Mammary epithelial cell (primary cell): Measurements from ENCODE around the gene MFAP1.

Source experiments
- CTCF ChIP-seq, 2 donors: IDR thresholded peaks in 1 of 2; conservative IDR thresholded peaks in 1 of 2; 2 replicates each; pipeline ENCODE4 v1.5.1; 2011 to 2012; ENCODE audit warnings: inconsistent platforms in 2 of 2, low read length in 2 of 2, mild to moderate bottlenecking in 2 of 2, control low read depth in 1 of 2, low read depth in 1 of 2; ENCODE audit not compliant: insufficient read depth in 1 of 2; ENCODE audit errors: extremely low read depth in 1 of 2
- EZH2 ChIP-seq: IDR thresholded peaks from 2 replicates; pipeline ENCODE4 v1.6.1; 2012; ENCODE audit warnings: low read length, inconsistent platforms, borderline replicate concordance

- TF ChIP-seq CTCF (conservative IDR thresholded peaks at IDR 0.05 in 1 of 2, IDR thresholded peaks at IDR 0.05 in 1 of 2; ENCODE audit: extremely low read depth in 1 of 2, insufficient read depth in 1 of 2, low read depth in 1 of 2, low read length in 2 of 2) (no peak), EZH2 (no peak)
Observed at GRCh38 chr15:43776718-43777266, 47.7 kb downstream of the MFAP1 start, which contains the start of gene ELL3.
